Left lobe of liver (tissue), 2 donors: ENCODE data around the gene KLHL25. TPM values are rescaled to one million over a fixed set of nuclear protein-coding genes. Genes with fewer than 3 reads are reported as not detected.

ENCODE experiments used
- ATAC-seq: fragments of 200-7000 bp; cut with Tn5 transposase; one replicate; pipeline ENCODE4 v1.9.1; 2020; ENCODE audit warnings: mild to moderate bottlenecking, moderate library complexity
- DNase-seq: peaks from one replicate; pipeline ENCODE4 v3.0.0-alpha.2; 2020; ENCODE audit warnings: low spot score
- total RNA-seq: library from RNA; stranded (reverse); gene quantifications from one replicate; pipeline ENCODE4 v1.2.1, GENCODE V29; 2021
- donor health status: DM: no; HTN: no; CAD: no; lungs with moderate emphysema.
- donor health status: DM: no; HTN: yes; CAD: no.

Gene KLHL25
- total RNA-seq, 1 donor from 2014 or later: 6.7 TPM

GRCh38 chr15:85723960-85724945 lies 70.5 kb downstream of the KLHL25 start:
- peak; percentile 15 for ATAC-seq
- no peak for DNase-seq

GRCh38 chr15:85722374-85723152 lies 72.2 kb downstream of the KLHL25 start:
- no peak for DNase-seq
- peak; percentile 76 for ATAC-seq

GRCh38 chr15:85718981-85719380 lies 75.7 kb downstream of the KLHL25 start:
- no peak for DNase-seq
- ATAC-seq: no peak

GRCh38 chr15:85718271-85718971 lies 76.3 kb downstream of the KLHL25 start:
- DNase-seq: no peak
- no peak for ATAC-seq

GRCh38 chr15:85717212-85717611 lies 77.5 kb downstream of the KLHL25 start:
- DNase-seq: no peak
- ATAC-seq: no peak

GRCh38 chr15:85716261-85716660 lies 78.5 kb downstream of the KLHL25 start:
- no peak for ATAC-seq

GRCh38 chr15:85711580-85712192 lies 83.0 kb downstream of the KLHL25 start:
- ATAC-seq (no peak), DNase-seq (no peak)

More at GRCh38 chr15:85716261-85716660, 78.5 kb downstream of the KLHL25 start:
- no peak for DNase-seq

GRCh38 chr15:85710340-85710842 lies 84.3 kb downstream of the KLHL25 start:
- ATAC-seq: no peak
- DNase-seq: no peak
